ENCODE measurements around the gene FBXL3.

FBXL3 gene

DNA sequence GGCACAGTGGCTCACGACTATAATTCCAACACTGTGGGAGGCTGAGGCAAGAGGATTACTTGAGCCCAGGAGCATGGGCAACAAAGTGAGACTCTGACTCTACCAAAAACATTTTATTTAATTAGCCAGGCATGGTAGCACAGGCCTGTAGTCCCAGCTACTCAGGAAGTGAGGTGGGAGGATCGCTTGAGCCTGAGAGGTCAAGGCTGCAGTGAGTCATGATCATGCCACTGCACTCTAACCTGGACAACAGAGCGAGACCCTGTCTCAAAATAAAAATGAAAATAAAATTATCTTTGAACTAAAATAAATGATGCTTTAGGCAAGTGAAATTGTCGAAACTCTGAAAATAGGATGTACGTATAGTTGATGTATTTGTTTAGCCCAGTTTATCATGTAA lies 43.3 kb downstream of the FBXL3 start:
- TF ChIP-seq GATA2 (IDR thresholded peaks at IDR 0.05; ENCODE audit: low read depth, low read length) (no peak), GATA3 (IDR thresholded peaks at IDR 0.05; ENCODE audit: low read depth, low read length) (no peak)

DNA sequence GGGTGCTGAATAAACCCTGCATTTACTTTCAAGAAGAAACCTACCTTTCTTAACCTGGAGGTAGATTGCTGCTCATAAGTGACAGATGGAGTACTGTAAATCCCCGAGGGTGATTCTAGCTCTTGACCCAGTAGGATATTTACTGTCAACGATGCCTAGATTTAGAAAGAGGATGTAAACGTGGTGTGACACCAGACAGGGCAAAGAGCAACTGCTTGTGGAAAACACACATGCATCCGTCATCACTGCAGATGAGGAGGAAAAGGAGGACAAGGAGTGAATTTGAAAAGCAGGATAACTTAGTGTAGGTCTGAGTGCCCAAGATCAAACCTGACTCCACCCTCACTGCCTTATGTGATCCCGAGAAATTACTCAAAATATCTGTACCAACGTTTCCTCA lies 44.9 kb downstream of the FBXL3 start:
- no peak for TF ChIP-seq GATA2 (IDR thresholded peaks at IDR 0.05; ENCODE audit: low read depth, low read length)

DNA sequence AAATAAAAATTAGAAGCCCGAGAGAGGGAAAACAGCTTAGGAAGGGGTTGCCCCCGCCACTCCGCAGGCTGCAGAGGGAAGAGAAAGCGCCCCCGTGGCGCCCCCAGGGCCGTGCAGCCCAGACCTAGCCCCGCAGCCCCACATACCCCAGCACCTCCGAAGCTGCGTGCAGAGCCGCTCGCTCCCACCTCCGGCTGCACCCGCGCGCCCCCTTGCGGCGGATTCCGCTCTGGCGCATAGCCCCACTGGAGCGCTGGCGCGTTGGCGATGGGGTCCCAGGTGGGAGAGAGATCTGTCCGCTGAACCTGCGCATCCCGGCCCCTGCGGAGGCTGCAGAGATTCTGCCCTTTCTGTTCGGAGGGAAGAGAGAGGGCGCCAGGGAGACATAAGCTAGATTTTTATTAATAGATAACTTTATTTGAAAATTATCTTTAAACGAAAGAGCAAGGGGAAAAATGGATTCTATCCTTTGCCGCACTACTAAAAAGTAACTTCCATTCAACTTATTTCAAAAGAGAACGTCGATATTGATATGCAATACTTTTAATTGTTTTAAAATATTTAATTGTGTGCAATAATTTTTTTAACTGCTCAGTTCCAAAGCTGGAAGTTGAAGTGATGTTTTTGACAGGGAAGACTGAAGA lies 46.8 kb downstream of the FBXL3 start:
- no peak for TF ChIP-seq GATA2 (IDR thresholded peaks at IDR 0.05; ENCODE audit: low read depth, low read length)
- no peak for TF ChIP-seq GATA3 (IDR thresholded peaks at IDR 0.05; ENCODE audit: low read depth, low read length)

DNA sequence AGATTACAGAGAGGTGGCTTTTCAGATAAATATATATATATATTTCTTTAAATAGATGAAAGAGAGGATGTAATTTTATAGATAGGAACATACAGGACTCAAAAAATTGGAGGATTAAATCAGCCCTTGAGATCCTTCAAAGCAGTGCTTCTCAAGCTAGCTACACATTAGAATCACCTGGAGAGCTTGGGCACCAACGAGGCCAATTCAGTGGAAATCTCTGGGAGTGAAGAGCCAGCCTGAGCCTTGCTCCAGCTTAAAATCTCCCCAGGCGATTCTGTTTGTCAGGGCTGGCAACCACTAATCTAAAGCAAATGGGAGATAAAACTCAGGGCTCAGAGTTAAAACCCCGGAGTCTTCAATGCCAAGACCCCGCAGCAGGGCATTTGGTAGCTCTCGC lies 50.0 kb downstream of the FBXL3 start:
- TF ChIP-seq GATA3 (IDR thresholded peaks at IDR 0.05; ENCODE audit: low read depth, low read length) = no peak

DNA sequence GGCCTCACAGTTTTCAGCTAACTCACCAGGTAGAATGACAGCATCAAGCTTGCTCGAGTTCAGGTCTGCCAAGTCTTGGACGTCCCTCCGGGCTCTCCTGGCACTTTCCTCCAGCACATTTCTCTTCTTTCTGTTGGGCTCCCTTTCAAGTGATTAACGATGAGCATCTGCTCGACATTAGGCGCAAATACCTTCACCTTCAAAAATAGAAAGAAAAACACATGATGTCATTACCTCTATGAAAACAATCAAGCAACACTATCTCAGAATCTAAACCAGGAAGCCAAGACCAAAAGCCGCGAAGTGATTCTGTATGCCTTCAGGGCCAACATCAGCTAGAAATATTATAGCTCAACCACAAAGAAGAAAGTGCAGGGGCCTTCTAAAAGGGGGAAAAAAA lies 50.5 kb downstream of the FBXL3 start:
- no peak; the same call in 1 of the 2 replicates for TF ChIP-seq GATA3 (IDR thresholded peaks at IDR 0.05; ENCODE audit: low read depth, low read length)
- TF ChIP-seq GATA2 (IDR thresholded peaks at IDR 0.05; ENCODE audit: low read depth, low read length) = no peak

DNA sequence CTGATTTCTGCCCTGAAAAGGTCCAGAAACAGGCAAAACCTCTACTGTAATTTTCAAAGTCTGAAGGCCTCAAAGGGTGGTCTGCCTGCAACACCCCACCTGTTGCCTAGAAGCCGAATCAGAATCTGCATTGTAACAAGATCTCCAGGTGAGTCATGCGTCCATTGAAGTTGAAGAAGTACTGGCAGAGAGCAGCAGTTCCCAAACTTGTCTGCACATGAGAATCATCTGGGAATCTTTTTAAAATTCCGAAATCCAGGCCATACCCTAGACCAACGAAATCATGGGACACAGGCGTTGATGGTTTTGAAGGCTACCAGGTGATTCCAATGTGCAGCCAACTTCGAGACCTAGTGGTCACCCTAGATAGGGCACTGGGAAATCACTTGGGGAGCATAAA lies 51.1 kb downstream of the FBXL3 start:
- TF ChIP-seq GATA3 (IDR thresholded peaks at IDR 0.05; ENCODE audit: low read depth, low read length) = no peak
- no peak for TF ChIP-seq GATA2 (IDR thresholded peaks at IDR 0.05; ENCODE audit: low read depth, low read length)

DNA sequence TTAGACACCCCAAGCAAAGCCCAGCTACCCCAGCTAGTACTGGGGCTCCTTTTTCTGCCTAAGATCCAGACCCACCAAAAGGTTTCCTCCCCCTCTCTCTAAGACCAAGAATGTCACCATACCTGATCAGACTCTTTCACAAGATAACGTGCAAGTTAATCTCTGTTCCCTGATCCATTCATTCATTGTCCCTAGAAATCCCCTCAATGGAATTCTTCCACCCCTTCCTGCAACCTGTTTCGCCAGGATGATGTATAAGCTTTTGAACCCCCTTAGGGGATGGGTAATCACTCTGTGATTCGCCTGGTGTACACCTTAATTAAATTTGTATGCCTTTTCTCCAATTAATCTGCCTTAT lies 52.4 kb downstream of the FBXL3 start:
- TF ChIP-seq GATA3 (IDR thresholded peaks at IDR 0.05; ENCODE audit: low read depth, low read length) (no peak), GATA2 (IDR thresholded peaks at IDR 0.05; ENCODE audit: low read depth, low read length) (no peak)

DNA sequence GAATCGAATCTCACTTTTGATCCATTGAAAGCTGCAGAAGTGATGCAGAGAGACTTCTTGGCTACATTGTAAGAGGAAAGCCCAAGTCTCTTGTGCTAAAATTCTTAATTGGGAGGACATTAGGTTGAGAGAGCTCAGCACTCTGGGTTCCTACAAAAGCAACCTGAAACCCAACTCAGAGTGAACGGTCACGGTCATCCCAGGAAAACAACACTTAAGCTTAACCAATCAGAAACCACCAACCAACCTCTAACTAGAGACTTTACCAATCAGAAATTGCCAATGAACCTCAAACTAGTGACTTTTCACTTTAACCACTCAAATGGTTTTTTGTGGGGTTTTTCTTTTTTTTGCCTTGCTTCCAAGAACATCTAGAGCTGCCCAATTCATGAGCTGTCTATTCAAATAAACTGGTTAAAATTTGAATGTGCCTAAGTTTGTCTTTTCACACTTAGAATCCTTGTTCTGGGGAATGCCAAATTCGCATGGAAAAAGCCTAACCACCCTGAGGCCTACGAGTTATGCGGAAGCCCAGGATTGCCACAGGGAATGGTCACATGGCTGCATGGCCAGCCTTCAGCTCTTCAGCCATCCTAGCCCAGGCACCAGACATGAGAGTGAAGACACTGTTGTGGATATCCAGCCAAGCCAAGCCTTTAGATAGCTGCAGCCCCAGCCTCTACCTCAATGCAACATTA lies 52.9 kb downstream of the FBXL3 start:
- TF ChIP-seq GATA2 (IDR thresholded peaks at IDR 0.05; ENCODE audit: low read depth, low read length) (no peak), GATA3 (IDR thresholded peaks at IDR 0.05; ENCODE audit: low read depth, low read length) (no peak)

DNA sequence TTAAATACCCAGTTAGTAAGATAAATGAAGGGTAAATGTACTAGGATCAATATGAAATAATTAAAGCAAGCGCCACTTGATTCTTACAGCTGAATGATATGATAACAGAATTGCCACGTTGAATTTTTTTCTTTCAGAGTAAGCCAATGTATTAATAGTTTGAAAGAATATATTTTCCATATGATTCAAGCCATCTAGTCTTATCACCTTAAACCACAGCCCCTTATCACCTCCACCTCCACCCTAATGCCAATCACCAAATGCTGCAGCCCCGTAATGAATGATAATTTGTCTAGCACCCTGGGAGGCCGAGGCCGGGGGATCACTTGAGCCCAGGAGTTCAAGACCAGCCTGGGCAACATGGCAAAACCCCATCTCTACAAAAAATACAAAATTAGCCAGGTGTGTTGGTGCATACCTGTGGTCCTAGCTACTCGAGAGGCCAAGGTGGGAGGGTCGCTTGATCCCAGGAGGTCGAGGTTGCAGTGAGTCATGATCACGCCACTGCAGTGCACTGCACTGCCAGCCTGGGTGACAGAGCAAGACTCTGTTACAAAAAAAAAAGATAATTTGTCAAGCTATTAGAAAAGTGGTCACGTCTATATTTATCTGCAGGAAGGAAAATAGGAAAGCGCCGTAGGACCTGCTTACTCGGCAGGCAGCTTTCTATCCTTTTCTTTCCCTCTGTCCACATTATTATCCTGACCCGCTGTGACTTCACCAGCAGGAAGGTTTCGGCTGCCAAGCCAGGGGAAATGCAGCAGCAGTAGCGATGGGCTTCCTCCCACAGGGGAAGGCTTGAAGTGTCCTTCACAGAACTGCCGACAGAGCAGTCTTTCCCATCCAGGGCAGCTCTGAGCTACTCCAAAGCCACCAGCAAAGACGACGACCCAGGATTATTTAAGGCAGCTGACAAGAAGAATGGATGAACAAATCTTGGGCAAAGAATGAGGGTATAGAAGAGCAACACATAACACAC lies 54.8 kb downstream of the FBXL3 start:
- TF ChIP-seq GATA3 (IDR thresholded peaks at IDR 0.05; ENCODE audit: low read depth, low read length) = no peak
- TF ChIP-seq GATA2 (IDR thresholded peaks at IDR 0.05; ENCODE audit: low read depth, low read length) = no peak

DNA sequence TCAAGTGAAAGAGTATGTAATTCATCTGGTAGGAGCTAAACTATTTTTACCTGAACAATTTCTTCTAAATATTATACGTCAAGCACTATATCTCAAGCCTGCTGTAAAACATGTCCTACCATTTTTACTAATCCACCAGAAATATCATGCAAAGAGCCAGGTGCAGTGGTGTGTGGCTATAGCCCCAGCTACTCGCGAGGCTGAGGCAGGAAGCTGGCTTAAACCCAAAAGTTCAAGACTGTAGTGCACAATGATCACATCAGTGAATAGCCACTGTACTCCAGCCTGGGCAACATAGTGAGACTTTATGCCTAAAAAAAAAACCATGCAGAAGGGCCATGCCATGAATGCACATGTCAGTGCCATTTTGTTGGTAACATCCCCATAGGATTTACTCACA lies 55.7 kb downstream of the FBXL3 start:
- no peak for TF ChIP-seq GATA3 (IDR thresholded peaks at IDR 0.05; ENCODE audit: low read depth, low read length)
- no peak for TF ChIP-seq GATA2 (IDR thresholded peaks at IDR 0.05; ENCODE audit: low read depth, low read length)

DNA sequence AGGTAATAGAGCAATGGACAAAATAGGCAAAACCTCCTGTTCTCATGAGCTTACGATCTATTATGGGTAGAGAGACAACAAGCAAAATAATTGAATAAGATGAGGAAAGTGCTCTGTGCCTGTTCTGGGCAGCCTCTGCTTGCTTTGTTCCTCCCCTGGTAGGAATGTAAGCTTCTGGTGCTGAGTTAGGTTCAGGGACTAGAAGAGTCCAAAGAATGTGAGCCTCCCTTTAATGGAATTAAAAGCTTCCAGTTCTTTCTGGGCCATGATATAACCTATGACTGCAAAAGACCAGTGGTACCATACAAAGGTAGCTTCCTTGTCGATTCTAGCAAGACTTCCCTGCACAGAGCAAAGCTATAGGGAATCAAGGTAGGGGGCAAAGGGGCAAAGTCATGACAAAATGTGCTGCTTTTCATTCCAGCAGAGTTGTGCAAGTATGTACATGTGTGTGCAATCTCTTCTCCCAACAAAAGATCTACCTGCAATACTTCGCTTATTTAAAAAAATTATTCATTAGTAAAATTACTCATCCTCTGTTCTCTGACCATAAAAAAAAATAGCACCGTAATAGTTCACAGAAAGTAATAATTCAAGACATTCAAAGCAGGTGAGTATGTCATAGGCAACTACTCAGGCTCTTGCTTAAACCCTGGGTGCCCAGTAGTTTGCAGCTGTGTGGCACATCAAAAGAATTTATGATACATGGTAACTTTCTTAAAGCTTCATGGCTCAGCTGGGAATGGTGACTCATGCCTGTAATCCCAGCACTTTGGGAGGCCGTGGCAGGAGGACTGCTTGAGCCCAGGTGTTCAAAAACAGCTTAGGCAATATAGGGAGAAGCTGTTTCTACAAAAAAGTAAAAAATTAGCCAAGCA lies 57.2 kb downstream of the FBXL3 start:
- TF ChIP-seq GATA3 (IDR thresholded peaks at IDR 0.05; ENCODE audit: low read depth, low read length) = no peak
- TF ChIP-seq GATA2 (IDR thresholded peaks at IDR 0.05; ENCODE audit: low read depth, low read length) = no peak

DNA sequence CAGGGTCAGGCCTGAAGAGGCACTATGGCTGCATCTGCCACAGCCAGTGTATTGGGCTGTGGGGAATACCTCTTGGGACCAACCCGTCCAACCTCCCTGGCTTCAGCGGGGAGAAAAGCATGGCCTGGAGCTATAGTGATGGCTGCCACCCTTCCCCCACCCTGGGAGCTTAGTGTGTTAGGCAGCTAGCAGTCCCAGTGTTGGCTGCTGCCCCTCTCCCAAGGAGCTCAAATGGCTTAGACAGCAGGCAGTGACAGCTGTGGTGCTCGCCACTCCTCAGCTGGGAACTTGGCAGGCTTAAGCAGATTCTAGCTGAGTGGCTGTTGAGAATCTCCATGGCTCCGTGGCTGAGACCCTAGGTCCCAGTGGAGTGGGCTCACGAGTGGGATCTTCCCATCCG lies 58.9 kb downstream of the FBXL3 start:
- TF ChIP-seq GATA2 (IDR thresholded peaks at IDR 0.05; ENCODE audit: low read depth, low read length) = no peak

DNA sequence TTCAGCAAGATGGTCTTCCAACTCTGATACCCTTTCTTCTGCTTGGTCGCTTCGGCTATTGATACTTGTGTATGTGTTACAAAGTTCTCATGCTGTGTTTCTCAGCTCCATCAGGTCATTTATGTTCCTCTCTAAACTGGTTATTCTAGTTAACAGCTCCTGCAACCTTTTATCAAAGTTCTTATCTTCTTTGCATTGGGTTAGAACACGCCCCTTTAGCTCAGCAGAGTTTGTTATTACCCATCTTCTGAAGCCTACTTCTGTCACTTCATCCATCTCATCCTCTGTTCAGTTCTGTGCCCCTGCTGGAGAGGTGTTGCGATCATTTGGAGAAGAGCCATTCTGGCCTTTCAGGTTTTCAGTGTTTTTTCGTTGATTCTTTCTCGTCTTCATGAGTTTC lies 59.9 kb downstream of the FBXL3 start:
- no peak for TF ChIP-seq GATA3 (IDR thresholded peaks at IDR 0.05; ENCODE audit: low read depth, low read length)
- no peak for TF ChIP-seq GATA2 (IDR thresholded peaks at IDR 0.05; ENCODE audit: low read depth, low read length)

All from SH-SY5Y (cell line).